HCT116 (cell line): ENCODE data around the gene S1PR3. TPM values are rescaled to one million over a fixed set of nuclear protein-coding genes. Genes with fewer than 3 reads are reported as not detected.

Source experiments
- ATAC-seq: fragments of 200-7000 bp; cut with Tn5 transposase; 2 replicates; pipeline ENCODE4 v1.9.1; 2020; ENCODE audit warnings: mild to moderate bottlenecking, moderate library complexity
- BruUV-seq: library from RNA; stranded (reverse); fragments of 400-500 nt; replicated peaks from 2 replicates; lab custom pipeline; 2021; lab: Mats Ljungman, UMichigan
- CTCF ChIA-PET: fragments of 300-600 bp; sonication (Branson Sonifier 250); formaldehyde crosslinking; loops from one replicate; lab custom pipeline; 2021; ENCODE audit warnings: antibody characterized with exemption; lab: Charles Lee
- POLR2A ChIA-PET: fragments of 300-600, 350-600 bp; sonication (Branson Sonifier 250); formaldehyde crosslinking; loops from one replicate; lab custom pipeline; 2021; ENCODE audit warnings: antibody characterized with exemption; lab: Charles Lee
- RAD21 ChIA-PET, 2 experiments: fragments of 300-600 bp; sonication (Branson Sonifier 250); formaldehyde crosslinking; loops; one replicate each; lab custom pipeline; 2023; ENCODE audit warnings: low total read pairs in 2 of 2; ENCODE audit not compliant: uncharacterized antibody in 2 of 2, unreplicated experiment in 2 of 2, low non-redundant PET in 1 of 2; lab: Charles Lee
- DNase-seq: peaks from one replicate; pipeline ENCODE4 v3.0.0-alpha.2; 2010; ENCODE audit warnings: low read depth, low spot score
- H2AFZ ChIP-seq: fragments of 200-600 bp; shearing (Covaris generic), sonication (generic); 2 replicates; pipeline ENCODE4 v1.6.1; 2017; ENCODE audit warnings: low read depth, mixed run types, mixed read lengths, antibody characterized with exemption, low read length; ENCODE audit not compliant: poor library complexity, severe bottlenecking
- H3K27ac ChIP-seq: 2 replicates; pipeline ENCODE4 v1.5.1; 2012; ENCODE audit warnings: low read depth, low read length
- H3K27me3 ChIP-seq: fragments of 200-600 bp; sonication (generic); 2 replicates; pipeline ENCODE4 v1.6.1; 2016; ENCODE audit warnings: mixed run types, low read length, mixed read lengths; ENCODE audit not compliant: insufficient read depth
- H3K36me3 ChIP-seq, 2 experiments: fragments of 200-500 bp in 1 of 2; fragments of 200-600 bp in 1 of 2; sonication (Bioruptor generic) in 1 of 2; sonication (generic) in 1 of 2; 2 replicates each; pipeline versions ENCODE4 v1.5.1 to v1.6.1; 2014 to 2016; ENCODE audit warnings: low read length in 2 of 2, inconsistent platforms in 1 of 2, mixed read lengths in 1 of 2, mixed run types in 1 of 2; ENCODE audit not compliant: insufficient read depth in 2 of 2, control insufficient read depth in 1 of 2
- H3K4me1 ChIP-seq, 2 experiments: fragments of 200-600 bp in 1 of 2; sonication (generic) in 1 of 2; 2 replicates each; pipeline versions ENCODE4 v1.5.1 to v1.6.1; 2012 to 2017; ENCODE audit warnings: low read length in 2 of 2, inconsistent platforms in 1 of 2, mild to moderate bottlenecking in 1 of 2, mixed read lengths in 1 of 2, mixed run types in 1 of 2, moderate library complexity in 1 of 2; ENCODE audit not compliant: insufficient read depth in 2 of 2, control insufficient read depth in 1 of 2
- H3K4me2 ChIP-seq: fragments of 200-600 bp; sonication (generic); 2 replicates; pipeline ENCODE4 v1.6.1; 2017; ENCODE audit warnings: mixed run types, low read length, mixed read lengths
- H3K4me3 ChIP-seq, 2 experiments: fragments of 200-600 bp in 1 of 2; sonication (generic) in 1 of 2; replicated peaks in 1 of 2; 2 replicates each; pipeline ENCODE4 v1.5.1; 2011 to 2016; ENCODE audit warnings: low read length in 2 of 2, control low read depth in 1 of 2, low read depth in 1 of 2, mild to moderate bottlenecking in 1 of 2, mixed read lengths in 1 of 2, mixed run types in 1 of 2
- H3K79me2 ChIP-seq: fragments of 200-600 bp; sonication (generic); 2 replicates; pipeline ENCODE4 v1.6.1; 2017; ENCODE audit warnings: mild to moderate bottlenecking, mixed run types, low read length, moderate library complexity, mixed read lengths; ENCODE audit not compliant: insufficient read depth
- H3K9ac ChIP-seq: fragments of 200-600 bp; sonication (generic); 2 replicates; pipeline ENCODE4 v1.6.1; 2016; ENCODE audit warnings: low read length, mixed read lengths
- H3K9me2 ChIP-seq: fragments of 200-600 bp; sonication (generic), shearing (Covaris generic); 2 replicates; pipeline ENCODE4 v1.6.1; 2017; ENCODE audit warnings: mixed run types, mild to moderate bottlenecking, moderate library complexity; ENCODE audit not compliant: insufficient read depth
- H3K9me3 ChIP-seq, 2 experiments: fragments of 200-500 bp in 1 of 2; fragments of 200-600 bp in 1 of 2; sonication (Bioruptor generic) in 1 of 2; sonication (generic) in 1 of 2; 2 replicates each; pipeline ENCODE4 v1.6.1; 2014 to 2017; ENCODE audit warnings: low read length in 2 of 2, mixed read lengths in 2 of 2, inconsistent platforms in 1 of 2, low read depth in 1 of 2, mild to moderate bottlenecking in 1 of 2, mixed run types in 1 of 2, moderate library complexity in 1 of 2; ENCODE audit not compliant: control insufficient read depth in 1 of 2, insufficient read depth in 1 of 2
- H4K20me1 ChIP-seq: fragments of 200-600 bp; sonication (generic), shearing (Covaris generic); 2 replicates; pipeline ENCODE4 v1.6.1; 2017; ENCODE audit warnings: mixed run types, mild to moderate bottlenecking, moderate library complexity; ENCODE audit not compliant: insufficient read depth
- ATF3 ChIP-seq: IDR thresholded peaks from 2 replicates; pipeline ENCODE4 v1.6.1; 2012
- CTCF ChIP-seq, 3 experiments: fragments of 200-600 bp in 1 of 3; sonication (generic) in 1 of 3; IDR thresholded peaks in 2 of 3; conservative IDR thresholded peaks in 1 of 3; 2 replicates each; pipeline ENCODE4 v1.5.1; 2012 to 2017; ENCODE audit warnings: low read depth in 2 of 3, low read length in 2 of 3, antibody characterized with exemption in 1 of 3, borderline replicate concordance in 1 of 3, control low read depth in 1 of 3, mild to moderate bottlenecking in 1 of 3, mixed read lengths in 1 of 3, mixed run types in 1 of 3, moderate library complexity in 1 of 3; ENCODE audit not compliant: insufficient read depth in 1 of 3
- EGR1 ChIP-seq: IDR thresholded peaks from 2 replicates; pipeline ENCODE4 v1.6.1; 2012; ENCODE audit warnings: low read depth
- ELF1 ChIP-seq: IDR thresholded peaks from 2 replicates; pipeline ENCODE4 v1.6.1; 2012; ENCODE audit warnings: low read depth, borderline replicate concordance
- FOSL1 ChIP-seq: IDR thresholded peaks from 2 replicates; pipeline ENCODE4 v1.6.1; 2012; ENCODE audit warnings: low read depth
- JUND ChIP-seq: IDR thresholded peaks from 2 replicates; pipeline ENCODE4 v1.6.1; 2012
- POLR2A ChIP-seq: IDR thresholded peaks from 2 replicates; pipeline ENCODE4 v1.7.0; 2011; ENCODE audit warnings: borderline replicate concordance; ENCODE audit not compliant: insufficient read depth, insufficient read length; ENCODE audit errors: extremely low read depth
- POLR2AphosphoS5 ChIP-seq: IDR thresholded peaks from 2 replicates; pipeline ENCODE4 v1.6.1; 2011; ENCODE audit warnings: mild to moderate bottlenecking, low read depth, low read length, moderate library complexity
- REST ChIP-seq: IDR thresholded peaks from 2 replicates; pipeline ENCODE4 v1.6.1; 2012; ENCODE audit warnings: low read depth
- SIN3A ChIP-seq: IDR thresholded peaks from 2 replicates; pipeline ENCODE4 v1.6.1; 2012; ENCODE audit warnings: low read depth
- SP1 ChIP-seq: IDR thresholded peaks from 2 replicates; pipeline ENCODE4 v1.6.1; 2012; ENCODE audit warnings: low read depth
- SRF ChIP-seq: IDR thresholded peaks from 2 replicates; pipeline ENCODE4 v1.6.1; 2012; ENCODE audit warnings: low read depth
- YY1 ChIP-seq: IDR thresholded peaks from 2 replicates; pipeline ENCODE4 v1.6.1; 2011; ENCODE audit warnings: low read length, low read depth, moderate library complexity, mild to moderate bottlenecking; ENCODE audit not compliant: insufficient replicate concordance; ENCODE audit errors: extremely low read depth
- ZBTB33 ChIP-seq: IDR thresholded peaks from 2 replicates; pipeline ENCODE4 v1.6.1; 2011; ENCODE audit warnings: mild to moderate bottlenecking, low read length, moderate library complexity; ENCODE audit not compliant: insufficient replicate concordance; ENCODE audit errors: extremely low read depth
- ZFX ChIP-seq: fragments of 450-650 bp; IDR thresholded peaks from 2 replicates; pipeline ENCODE4 v1.6.1; 2017
- intact Hi-C: fragments of 100-400 bp; cut with micrococcal nuclease; formaldehyde crosslinking; loops from 2 replicates; pipeline ENCODE4 v1.10.0; 2022
- total RNA-seq: library from RNA; stranded (reverse); gene quantifications from one replicate; pipeline ENCODE4 v1.2.1, GENCODE V29; 2021; ENCODE audit not compliant: unreplicated experiment

The S1PR3 gene
- total RNA-seq, 1 experiment from 2014 or later = 0.07 TPM

GRCh38 chr9:88990729-88991065 is 571 bp upstream of the S1PR3 start:
- no peaks in the 10 kb centered on the region for H4K20me1 ChIP-seq
- no peaks in the 10 kb centered on the region for H3K79me2 ChIP-seq
- POLR2A ChIA-PET = no interaction called here
- H3K9ac ChIP-seq = no peak overlapping the region
- RAD21 ChIA-PET = no interaction called here
- H3K36me3 ChIP-seq = no peaks in the 10 kb centered on the region
- ATAC-seq (no peak), DNase-seq (no peak)
- CTCF ChIA-PET = no interaction called here
- no peaks in the 10 kb centered on the region for H3K27me3 ChIP-seq
- BruUV-seq = no TSS peak
- H3K4me1 ChIP-seq = no peaks in the 10 kb centered on the region
- H3K27ac ChIP-seq = no peak overlapping the region
- no peak overlapping the region for H3K4me2 ChIP-seq
- no peaks in the 10 kb centered on the region for H3K9me3 ChIP-seq
- no peak overlapping the region for H3K4me3 ChIP-seq
- no peak overlapping the region for H2AFZ ChIP-seq
- TF ChIP-seq YY1 (no peak), POLR2A (no peak), JUND (no peak), EGR1 (no peak), ELF1 (no peak), SRF (no peak)
- intact Hi-C loops = no loop called here
- no peaks in the 10 kb centered on the region for H3K9me2 ChIP-seq

GRCh38 chr9:88992556-88992955 is 1.3 kb downstream of the S1PR3 start:
- no peak overlapping the region for H3K4me2 ChIP-seq
- H3K4me3 ChIP-seq = no peak overlapping the region
- no peaks in the 10 kb centered on the region for H3K27me3 ChIP-seq
- no peak overlapping the region for H3K27ac ChIP-seq
- ChIA-PET CTCF (no interaction called here), RAD21 (no interaction called here), POLR2A (no interaction called here)
- BruUV-seq = no TSS peak
- H3K4me1 ChIP-seq = no peaks in the 10 kb centered on the region
- H3K9me2 ChIP-seq = no peaks in the 10 kb centered on the region
- no peaks in the 10 kb centered on the region for H3K36me3 ChIP-seq
- intact Hi-C loops = no loop called here
- no peaks in the 10 kb centered on the region for H3K9me3 ChIP-seq
- H4K20me1 ChIP-seq = no peaks in the 10 kb centered on the region
- DNase-seq (no peak), ATAC-seq (no peak)
- H2AFZ ChIP-seq = no peak overlapping the region
- no peaks in the 10 kb centered on the region for H3K79me2 ChIP-seq
- H3K9ac ChIP-seq = no peak overlapping the region
- TF ChIP-seq ZBTB33 (no peak), FOSL1 (no peak), ZFX (no peak), JUND (no peak), SIN3A (no peak), YY1 (no peak), CTCF (IDR thresholded peaks at IDR 0.05 in 2 of 3, conservative IDR thresholded peaks at IDR 0.05 in 1 of 3; ENCODE audit: borderline replicate concordance in 1 of 3, insufficient read depth in 1 of 3, low read depth in 2 of 3, low read length in 2 of 3) (no peak), POLR2AphosphoS5 (no peak), SRF (no peak), SP1 (no peak), REST (no peak), ATF3 (no peak)
